ENCODE results near the gene SYAP1. TPM values are rescaled to one million over a fixed set of nuclear protein-coding genes. Genes with fewer than 3 reads are reported as not detected.

The SYAP1 gene
- total and polyA plus RNA-seq, 7 donors: 10.9 to 29.4 (median 14.9) TPM

GRCh38 chrX:16730450-16730849 is 11.0 kb downstream of the SYAP1 start:
- H3K9me3 ChIP-seq: no peaks in the 10 kb centered on the region
- 94 to 97% (median 96%) methylated on average over 1 of the region's 1 CpG for WGBS, 3 donors
- ATAC-seq: no peak
- H3K27me3 ChIP-seq (ENCODE audit: insufficient read depth in 3 of 3, low read length in 2 of 3): no peaks in the 10 kb centered on the region
- H3K27ac ChIP-seq: no peak overlapping the region
- no peak for TF ChIP-seq CTCF (IDR thresholded peaks at IDR 0.05)
- intact Hi-C loops (cut with DNase I): no loop called here
- H3K4me1 ChIP-seq: peaks cover 4% of the 10 kb centered on the region
- peaks cover 0 to 6% of the 10 kb centered on the region in 2 donors for H3K36me3 ChIP-seq (ENCODE audit: insufficient read depth in 1 of 2, low read depth in 1 of 2)
- no peak for DNase-seq
- H3K4me3 ChIP-seq: no peak overlapping the region

GRCh38 chrX:16733013-16733412 is 13.6 kb downstream of the SYAP1 start:
- H3K4me1 ChIP-seq: no peaks in the 10 kb centered on the region
- no peak for ATAC-seq
- H3K27ac ChIP-seq: no peak overlapping the region
- DNase-seq: no peak
- no peak for TF ChIP-seq CTCF (IDR thresholded peaks at IDR 0.05)
- intact Hi-C loops (cut with DNase I): no loop called here
- H3K27me3 ChIP-seq (ENCODE audit: insufficient read depth in 3 of 3, low read length in 2 of 3): no peaks in the 10 kb centered on the region
- H3K36me3 ChIP-seq (ENCODE audit: insufficient read depth in 1 of 2, low read depth in 1 of 2): peaks cover 0 to 31% of the 10 kb centered on the region in 2 donors
- H3K4me3 ChIP-seq: no peak overlapping the region
- no peaks in the 10 kb centered on the region for H3K9me3 ChIP-seq

GRCh38 chrX:16737024-16737423 is 17.6 kb downstream of the SYAP1 start:
- no peak for DNase-seq
- H3K9me3 ChIP-seq: no peaks in the 10 kb centered on the region
- TF ChIP-seq CTCF (IDR thresholded peaks at IDR 0.05): no peak
- peaks cover 0 to 70% of the 10 kb centered on the region in 2 donors for H3K36me3 ChIP-seq (ENCODE audit: insufficient read depth in 1 of 2, low read depth in 1 of 2)
- H3K27ac ChIP-seq: no peak overlapping the region
- intact Hi-C loops (cut with DNase I): no loop called here
- H3K4me1 ChIP-seq: no peaks in the 10 kb centered on the region
- no peak for ATAC-seq
- no peak overlapping the region for H3K4me3 ChIP-seq
- 77 to 97% (median 96%) methylated on average over 5 of the region's 5 CpGs for WGBS, 3 donors
- no peaks in the 10 kb centered on the region for H3K27me3 ChIP-seq (ENCODE audit: insufficient read depth in 3 of 3, low read length in 2 of 3)

DNA sequence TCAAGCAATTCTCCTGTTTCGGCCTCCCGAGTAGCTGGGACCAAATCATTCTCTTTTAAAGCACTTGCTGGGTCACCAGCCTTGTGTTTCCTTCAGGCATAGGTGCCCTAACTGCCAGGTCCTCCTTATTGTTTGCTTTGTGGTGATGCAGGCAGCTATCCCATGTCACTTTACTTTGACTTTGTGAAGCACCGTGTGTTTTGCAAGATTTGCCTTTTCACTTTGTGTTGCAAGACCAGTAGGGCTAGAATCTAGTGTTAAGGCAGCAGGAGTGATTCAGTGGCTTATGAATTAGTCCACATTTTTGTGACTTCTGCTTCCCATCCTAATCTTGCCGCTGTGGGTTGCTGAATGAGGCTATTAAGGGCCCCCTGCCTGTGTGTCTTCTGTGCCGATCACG is 20.2 kb downstream of the SYAP1 start:
- Histone ChIP-seq H3K27me3 (ENCODE audit: insufficient read depth in 3 of 3, low read length in 2 of 3) (no peaks in the 10 kb centered on the region), H3K27ac (no peak overlapping the region), H3K4me1 (no peaks in the 10 kb centered on the region), H3K9me3 (no peaks in the 10 kb centered on the region), H3K36me3 (ENCODE audit: insufficient read depth in 1 of 2, low read depth in 1 of 2) (peaks cover 0 to 96% of the 10 kb centered on the region in 2 donors), H3K4me3 (no peak overlapping the region)
- intact Hi-C loops (cut with DNase I): no loop called here
- 59 to 75% (median 63%) methylated on average over 6 of the region's 6 CpGs for WGBS, 3 donors
- ATAC-seq: no peak
- no peak for DNase-seq
- no peak for TF ChIP-seq CTCF (IDR thresholded peaks at IDR 0.05)

- Histone ChIP-seq H3K27ac (no peak overlapping the region), H3K9me3 (no peaks in the 10 kb centered on the region), H3K4me1 (no peaks in the 10 kb centered on the region), H3K27me3 (ENCODE audit: insufficient read depth in 3 of 3, low read length in 2 of 3) (no peaks in the 10 kb centered on the region), H3K36me3 (ENCODE audit: insufficient read depth in 1 of 2, low read depth in 1 of 2) (peaks cover 0 to 96% of the 10 kb centered on the region in 2 donors), H3K4me3 (no peak overlapping the region)
- intact Hi-C loops (cut with DNase I): no loop called here
- TF ChIP-seq CTCF (IDR thresholded peaks at IDR 0.05): no peak
- ATAC-seq (peak in 1 of 4 donors; percentile 23), DNase-seq (no peak)
- WGBS, 3 donors: 94 to 98% (median 96%) methylated on average over 12 of the region's 12 CpGs
These were observed 24.4 kb downstream of the SYAP1 start for GRCh38 chrX:16743604-16744325.

Data from psoas muscle (tissue), 8 donors.